Testis (tissue), 2 donors: ENCODE measurements around the gene RAB2B.

Experiments used
- POLR2A ChIP-seq: fragments of 450-650 bp; IDR thresholded peaks from one replicate; pipeline ENCODE4 v1.6.1; 2017; ENCODE audit warnings: antibody characterized with exemption, mild to moderate bottlenecking, moderate library complexity
- TF ChIP-seq, protein P1 (sequence below), 3 experiments: fragments of 450-650 bp in 2 of 3; fragments of 200-600 bp in 1 of 3; sonication (generic) in 1 of 3; IDR thresholded peaks; one replicate each; pipeline ENCODE4 v1.5.1; 2016 to 2019; ENCODE audit warnings: antibody characterized with exemption in 3 of 3, mild to moderate bottlenecking in 2 of 3, moderate library complexity in 1 of 3

- TF ChIP-seq, protein P1, sequence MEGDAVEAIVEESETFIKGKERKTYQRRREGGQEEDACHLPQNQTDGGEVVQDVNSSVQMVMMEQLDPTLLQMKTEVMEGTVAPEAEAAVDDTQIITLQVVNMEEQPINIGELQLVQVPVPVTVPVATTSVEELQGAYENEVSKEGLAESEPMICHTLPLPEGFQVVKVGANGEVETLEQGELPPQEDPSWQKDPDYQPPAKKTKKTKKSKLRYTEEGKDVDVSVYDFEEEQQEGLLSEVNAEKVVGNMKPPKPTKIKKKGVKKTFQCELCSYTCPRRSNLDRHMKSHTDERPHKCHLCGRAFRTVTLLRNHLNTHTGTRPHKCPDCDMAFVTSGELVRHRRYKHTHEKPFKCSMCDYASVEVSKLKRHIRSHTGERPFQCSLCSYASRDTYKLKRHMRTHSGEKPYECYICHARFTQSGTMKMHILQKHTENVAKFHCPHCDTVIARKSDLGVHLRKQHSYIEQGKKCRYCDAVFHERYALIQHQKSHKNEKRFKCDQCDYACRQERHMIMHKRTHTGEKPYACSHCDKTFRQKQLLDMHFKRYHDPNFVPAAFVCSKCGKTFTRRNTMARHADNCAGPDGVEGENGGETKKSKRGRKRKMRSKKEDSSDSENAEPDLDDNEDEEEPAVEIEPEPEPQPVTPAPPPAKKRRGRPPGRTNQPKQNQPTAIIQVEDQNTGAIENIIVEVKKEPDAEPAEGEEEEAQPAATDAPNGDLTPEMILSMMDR (IDR thresholded peaks at IDR 0.05) = no peak
- TF ChIP-seq POLR2A = no peak
Measured at GRCh38 chr14:21524575-21525490, 48.1 kb upstream of the RAB2B start.
